MV-4-11 (cell line): Measurements from ENCODE around the gene SSTR3.
"Not testable (repeated sequence)": the region's sequence is repeated elsewhere in the genome, so short reads cannot be mapped to it uniquely, and the experiment has no call there.

Source experiments
- DNase-seq: peaks from one replicate; lab custom pipeline; 2025; lab: John Stamatoyannopoulos, UW

The SSTR3 gene

DNA sequence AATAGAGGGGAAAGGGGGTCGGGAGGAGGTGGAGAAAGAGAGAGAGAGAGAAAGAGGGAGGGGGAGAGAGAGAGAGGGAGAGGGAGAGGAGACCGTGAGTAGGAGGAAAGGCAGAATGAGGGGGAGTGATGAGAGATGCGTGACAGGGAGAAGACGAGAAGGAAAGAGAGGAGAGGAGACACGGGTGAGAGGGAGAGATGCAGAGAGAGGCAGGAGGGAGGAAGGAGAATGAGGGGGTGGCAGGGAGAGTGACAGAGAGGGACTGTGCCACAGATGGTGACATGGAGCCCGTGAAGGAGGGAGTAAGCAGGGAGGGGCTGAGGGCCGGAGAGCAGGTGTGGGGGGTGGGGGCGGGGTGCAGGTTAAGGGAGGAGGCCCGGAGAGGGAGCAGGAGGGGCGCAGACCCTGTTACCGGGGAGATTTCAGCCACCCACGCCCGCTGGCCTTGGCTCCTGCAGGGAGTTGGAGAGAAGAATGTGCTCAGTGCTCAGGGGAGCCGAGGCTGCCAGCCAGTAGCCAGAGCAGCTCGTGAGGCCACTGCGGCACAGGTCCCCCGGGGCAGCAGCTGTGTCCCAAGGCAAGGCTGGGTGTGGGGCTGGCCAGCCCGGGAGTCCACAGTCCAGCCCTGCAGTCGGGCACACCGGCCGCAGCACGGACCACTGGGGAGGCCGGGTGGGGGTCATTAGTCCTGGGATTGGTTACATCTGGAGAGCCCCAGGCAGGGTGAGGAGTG lies at the start of gene SSTR3:
SSTR3 (minus strand) TSS at position 304 of the 733 bp plus-strand sequence. CDS start 4,674 bp downstream, outside the sequence.
- no peak for DNase-seq

DNA sequence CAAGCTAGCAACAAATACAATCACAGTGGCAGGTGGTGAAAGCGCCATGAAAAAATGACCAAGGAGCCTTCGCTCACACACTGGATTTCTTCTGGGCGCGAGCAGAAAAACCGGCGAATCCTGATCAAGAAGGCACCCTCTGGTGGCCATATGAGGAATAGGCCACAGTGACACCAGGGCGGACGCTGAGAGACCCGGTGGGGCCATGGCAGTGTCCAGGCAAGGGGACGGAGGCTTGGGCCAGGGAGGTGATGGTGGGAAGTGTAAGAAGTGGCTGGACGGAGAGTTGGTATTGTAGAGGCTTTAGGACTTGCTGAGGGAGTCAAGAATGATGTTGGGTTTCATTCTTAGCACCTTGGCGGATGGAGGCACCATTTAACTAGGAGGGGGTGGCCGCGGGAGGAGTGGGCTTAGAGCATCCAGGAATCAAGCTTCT lies 48.6 kb upstream of the SSTR3 start:
- peak; percentile 44 for DNase-seq

DNA sequence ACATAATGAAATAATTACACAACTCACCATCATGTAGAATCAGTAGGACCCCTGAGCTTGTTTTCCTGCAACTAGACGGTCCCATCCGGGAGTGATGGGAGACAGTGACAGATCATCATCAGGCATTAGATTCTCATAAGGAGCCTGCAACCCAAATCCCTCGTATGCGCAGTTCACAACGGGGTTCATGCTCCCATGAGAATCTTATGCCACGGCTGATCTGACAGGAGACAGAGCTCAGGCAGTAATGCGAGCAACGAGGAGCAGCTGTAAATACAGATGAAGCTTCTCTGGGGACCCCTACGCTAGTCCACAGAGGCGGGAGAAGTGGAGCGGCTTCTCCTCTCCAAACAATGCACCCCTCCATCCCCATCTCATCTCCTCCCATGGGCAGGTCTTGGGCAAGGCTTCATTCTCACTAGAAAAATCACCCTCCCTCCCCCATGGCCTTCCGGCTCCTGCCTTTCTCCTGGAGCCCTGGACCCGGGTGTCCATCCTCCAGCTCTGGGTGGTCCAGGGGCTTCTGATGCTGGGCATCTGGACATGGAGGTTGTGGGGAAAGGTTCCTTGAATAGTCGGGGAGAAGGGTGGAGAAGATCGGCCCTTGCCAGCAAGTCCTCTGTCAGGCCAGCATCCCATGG lies 48.0 kb upstream of the SSTR3 start:
- DNase-seq = no peak

DNA sequence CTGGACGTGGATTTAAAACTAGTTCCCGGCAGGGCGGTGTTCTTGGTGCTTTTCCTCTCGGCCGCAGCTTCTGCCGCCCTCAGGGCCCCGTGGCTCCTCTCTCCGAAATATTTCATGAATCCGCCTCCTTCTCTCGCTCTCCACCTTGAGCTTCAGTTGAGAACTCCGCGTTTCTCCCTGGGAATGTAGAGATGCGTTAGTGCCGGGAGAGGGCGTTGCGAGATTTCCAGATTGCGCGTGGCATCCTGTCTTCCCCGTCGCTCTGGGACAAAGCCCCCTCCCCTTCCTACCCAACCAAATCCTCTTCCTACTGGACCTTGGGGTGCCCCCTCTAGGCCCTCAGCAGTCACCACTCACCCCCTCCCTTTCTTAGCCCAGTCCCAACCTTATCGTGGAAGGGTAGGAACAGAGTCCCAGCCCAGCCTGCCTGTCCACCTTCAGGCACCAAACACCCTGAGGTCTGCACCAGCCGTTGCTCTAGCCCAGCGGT lies 47.3 kb upstream of the SSTR3 start:
- peak; percentile 47 for DNase-seq

DNA sequence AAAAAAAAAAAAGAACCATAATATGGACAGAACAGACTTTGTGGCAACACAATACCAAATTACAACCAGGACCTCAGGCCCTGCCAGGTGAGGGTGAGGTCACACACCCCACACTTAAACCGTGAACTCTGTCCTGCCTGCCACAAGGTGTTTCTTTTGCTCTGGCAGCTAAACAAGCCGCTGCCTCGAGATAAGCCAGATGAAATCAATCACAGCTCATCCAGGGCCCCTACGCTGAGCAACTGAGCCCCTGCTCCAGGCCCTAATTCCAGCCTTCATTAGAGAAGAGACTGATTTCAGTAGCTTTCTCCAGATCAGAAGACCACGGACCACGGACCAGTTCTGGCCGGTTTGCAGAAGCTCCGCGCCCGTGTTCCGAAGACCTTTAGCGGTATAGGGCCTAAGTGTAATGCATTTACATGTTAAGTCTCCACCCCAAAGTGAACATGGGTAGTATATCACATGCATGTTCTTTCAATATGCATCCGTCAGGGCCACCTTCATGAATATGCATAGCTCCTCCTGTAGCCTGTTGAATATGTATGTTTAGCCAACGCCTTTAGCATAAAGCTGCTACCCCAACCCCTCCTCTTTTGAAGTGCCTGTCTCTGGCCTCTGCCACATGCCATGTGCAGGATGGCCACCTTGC lies 46.6 kb upstream of the SSTR3 start:
- no peak for DNase-seq

DNA sequence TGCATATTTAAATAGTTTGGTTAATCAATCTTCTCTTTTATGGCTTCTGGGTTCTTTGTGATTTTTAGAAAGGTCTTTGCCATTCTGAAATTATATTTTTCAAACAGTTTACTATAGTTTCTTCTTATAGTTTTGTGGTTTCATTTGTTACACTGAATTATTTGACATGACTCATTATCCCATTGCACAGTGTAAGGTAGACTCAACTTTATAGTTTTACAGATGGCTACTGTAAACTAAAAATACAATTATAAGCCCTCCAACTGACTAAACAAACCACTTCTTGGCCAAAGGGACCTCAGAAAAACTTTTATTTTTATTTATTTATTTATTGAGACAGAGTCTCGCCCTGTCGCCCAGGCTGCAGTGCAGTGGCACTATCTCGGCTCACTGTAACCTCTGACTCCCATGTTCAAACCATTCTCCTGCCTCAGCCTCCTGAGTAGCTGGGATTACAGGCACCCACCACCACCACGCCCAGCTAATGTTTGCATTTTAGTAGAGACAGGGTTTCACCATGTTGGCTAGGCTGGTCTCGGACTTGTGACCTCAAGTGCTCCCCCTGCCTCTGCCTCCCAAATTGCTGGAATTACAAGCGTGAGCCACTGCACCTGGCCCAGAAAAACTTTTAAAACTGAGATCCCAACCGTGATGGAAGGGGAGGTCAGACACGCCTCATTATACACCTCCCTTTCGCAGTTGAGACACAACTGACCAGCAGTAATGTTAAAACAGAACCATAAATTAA lies 45.9 kb upstream of the SSTR3 start:
- DNase-seq = no peak

DNA sequence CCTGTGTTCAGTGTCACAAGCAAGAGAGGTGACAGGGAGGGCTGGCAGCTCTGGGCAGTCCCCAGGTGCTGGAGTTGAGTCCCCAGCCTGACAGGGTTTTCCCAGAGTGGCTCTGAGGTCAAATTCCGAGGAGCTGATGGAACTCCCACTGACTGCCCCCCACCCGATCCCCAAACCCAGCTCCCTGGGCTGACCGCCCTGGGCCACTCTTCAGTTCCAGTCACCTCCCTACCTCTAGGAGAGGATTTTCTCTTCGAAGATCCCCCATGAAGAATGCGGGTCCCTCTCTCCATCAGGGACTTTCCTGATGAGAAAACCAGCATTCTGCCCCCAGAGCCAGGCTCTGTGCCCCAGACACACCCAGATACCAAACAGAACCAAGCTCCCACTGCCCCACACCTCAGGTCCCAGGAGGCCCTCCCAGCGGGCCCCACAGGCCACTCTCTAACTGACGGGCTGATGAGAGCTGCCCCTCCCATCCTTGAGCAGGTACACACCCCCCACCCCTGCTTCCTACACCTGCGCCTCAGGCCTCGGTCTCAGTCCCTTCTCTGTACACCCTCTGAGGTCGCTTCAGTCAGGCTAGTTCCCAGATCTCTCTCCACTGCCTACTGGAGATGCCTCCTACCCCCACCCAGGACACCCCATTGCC lies 43.9 kb upstream of the SSTR3 start:
- no peak for DNase-seq

DNA sequence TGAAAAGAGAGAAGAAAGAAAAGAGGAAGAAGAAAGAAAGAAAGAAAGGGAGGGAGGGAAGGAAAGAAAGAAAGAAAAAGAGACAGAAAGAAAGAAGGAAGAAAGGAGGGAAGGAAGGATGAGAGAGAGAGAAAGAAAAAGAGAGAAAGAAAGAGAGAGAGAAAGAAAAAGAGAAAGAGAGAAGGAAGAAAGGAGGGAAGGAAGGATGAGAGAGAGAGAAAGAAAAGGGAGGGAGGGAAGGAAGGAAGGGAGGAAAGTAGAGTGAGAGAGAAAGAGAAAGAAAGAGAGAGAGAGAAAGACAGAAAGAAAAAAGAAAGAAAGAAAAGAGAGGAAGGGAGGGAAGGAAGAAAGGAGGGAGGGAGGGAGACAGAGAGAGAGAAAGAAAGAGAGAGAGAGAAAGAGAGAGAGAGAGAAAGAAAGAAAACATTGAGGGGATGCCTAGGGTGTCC lies 43.3 kb upstream of the SSTR3 start:
- DNase-seq = no peak

DNA sequence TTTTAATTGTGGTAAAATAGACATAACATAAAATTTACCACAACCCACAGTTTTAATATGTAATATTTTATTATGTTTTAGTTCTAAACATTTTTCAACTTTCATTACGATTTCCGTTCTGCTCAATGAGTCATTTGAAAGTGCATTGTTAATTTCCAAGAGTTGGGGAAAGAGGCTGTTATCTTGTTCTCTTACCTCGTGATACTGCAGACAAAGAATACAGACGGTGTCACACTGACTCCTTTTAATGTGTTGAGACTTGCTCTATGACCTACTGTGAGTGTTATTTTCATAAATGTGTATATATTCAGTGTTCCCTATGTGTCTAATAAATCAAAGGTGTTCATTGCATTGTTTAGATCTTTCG lies 42.6 kb upstream of the SSTR3 start:
- DNase-seq = no peak

DNA sequence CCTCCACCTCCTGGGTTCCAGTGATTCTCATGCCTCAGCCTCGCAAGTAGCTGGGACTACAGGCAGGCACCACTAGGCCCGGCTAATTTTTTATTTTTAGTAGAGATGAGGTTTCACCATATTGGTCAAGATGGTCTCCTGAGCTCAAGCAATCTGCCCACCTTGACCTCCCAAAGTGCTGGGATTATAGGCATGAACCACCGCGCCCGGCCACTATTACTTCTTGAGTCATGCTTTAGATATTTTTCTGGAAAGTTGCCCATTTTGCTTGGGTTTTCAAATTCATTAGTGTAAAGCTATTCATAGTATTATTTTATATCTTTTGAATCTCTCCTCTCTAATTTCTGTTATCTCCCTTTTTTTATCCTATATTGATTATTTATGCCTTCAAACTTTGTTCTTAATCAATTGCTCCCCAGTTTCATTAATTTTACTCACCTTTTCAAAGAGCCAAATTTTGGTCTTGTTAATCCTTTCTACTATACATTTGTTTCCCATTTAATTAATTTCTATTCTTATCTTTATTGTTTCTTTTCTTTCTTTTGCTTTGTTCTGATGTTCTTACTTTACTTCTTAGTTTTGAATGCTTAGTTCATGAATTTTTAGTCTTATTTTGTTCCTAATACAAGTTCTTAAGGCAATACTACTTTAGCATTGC lies 42.1 kb upstream of the SSTR3 start:
- DNase-seq = no peak

DNA sequence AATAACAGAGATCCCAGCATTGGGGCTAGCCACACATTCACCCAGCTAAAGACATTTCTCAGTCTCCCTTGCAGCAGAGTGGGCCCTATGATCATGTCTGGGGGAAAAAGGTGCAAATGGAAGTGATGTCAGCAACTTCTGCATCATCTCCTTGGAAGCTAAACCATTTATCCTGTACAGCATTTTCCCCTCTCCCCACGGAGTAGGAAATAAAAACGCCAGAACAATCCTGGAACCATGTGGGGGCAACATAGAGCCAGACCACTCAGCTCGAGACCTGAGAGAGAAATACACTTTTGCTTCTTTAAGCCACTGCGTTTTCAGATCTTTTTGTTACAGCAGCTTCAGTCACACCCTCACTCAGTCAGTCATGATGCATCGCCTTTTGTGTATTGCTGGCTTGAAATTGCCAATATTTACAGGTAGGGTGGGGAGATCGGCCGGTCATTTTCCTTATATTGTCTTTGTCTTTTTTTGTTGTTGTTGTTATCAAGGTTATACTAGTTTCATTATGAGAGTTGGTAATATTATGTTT lies 40.9 kb upstream of the SSTR3 start:
- no peak for DNase-seq

DNA sequence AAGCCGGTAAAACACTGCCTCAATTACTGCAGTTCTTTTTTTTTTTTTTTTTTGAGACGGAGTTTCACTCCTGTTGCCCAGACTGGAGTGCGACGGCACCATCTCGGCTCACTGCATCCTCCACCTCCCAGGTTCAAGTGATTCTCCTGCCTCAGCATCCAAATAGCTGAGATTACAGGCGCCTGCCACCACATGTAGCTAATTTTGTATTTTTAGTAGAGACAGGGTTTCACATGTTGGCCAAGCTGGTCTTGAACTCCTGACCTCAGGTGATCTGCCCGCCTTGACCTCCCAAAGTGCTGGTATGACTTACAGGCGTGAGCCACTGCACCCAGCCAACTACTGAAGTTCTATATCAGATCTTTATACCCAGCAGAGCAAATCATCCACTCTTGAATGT lies 39.6 kb upstream of the SSTR3 start:
- DNase-seq = not testable (repeated sequence)

DNA sequence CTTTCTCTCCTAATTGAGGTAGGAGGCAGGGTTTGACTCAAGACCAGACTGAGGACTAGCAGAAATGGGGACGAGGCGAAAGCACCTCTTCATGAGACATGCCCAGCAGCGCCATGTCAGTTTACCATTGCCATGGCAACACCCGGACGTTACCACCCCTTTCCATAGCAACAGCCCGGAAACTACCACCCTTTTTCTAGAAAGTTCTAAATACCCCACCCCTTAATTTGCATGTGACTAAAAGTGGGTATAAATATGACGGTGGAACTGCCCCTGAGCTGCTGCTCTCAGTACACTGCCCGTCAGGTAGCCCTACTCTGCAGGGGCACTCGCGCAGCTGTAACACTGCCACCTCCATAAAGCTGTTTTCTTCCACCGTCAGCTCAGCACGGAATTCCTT lies 37.7 kb upstream of the SSTR3 start:
- DNase-seq = no peak

DNA sequence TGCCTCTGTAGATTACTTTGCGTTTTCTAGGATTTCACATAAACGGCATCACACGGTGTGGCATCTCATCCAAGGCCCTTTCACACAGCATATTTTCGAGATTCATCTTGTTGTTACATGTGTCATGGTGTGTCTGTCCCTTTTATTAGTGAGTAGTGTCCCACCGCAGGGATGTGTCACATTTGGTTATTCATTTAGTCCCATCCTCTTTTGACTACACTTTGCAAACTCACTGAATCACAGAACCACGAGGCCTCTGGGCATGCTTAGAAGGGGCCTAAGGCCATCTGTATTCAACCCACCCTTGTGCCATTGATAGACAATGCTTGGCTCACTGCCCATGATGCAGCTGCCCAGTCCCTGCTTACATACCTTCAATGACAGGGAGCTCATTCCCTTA lies 36.0 kb upstream of the SSTR3 start:
- DNase-seq = no peak

DNA sequence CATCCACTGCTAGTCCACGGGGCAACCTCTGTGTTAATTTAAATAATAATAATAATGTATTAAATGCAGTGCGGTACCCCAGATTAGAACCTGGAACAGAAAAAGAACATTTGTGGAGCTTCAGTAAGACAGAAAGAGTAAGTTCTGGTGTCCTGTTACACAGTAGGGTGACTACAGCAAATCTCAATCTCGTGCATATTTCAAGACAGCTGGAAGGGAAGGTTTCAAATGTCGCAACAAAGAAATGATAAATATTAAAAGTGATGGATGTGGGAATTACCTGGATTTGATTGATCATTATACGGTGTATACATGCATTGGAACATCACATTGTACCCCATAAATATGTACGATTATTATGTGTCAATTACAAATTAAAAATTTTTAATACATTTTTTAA lies 33.5 kb upstream of the SSTR3 start:
- DNase-seq = no peak

DNA sequence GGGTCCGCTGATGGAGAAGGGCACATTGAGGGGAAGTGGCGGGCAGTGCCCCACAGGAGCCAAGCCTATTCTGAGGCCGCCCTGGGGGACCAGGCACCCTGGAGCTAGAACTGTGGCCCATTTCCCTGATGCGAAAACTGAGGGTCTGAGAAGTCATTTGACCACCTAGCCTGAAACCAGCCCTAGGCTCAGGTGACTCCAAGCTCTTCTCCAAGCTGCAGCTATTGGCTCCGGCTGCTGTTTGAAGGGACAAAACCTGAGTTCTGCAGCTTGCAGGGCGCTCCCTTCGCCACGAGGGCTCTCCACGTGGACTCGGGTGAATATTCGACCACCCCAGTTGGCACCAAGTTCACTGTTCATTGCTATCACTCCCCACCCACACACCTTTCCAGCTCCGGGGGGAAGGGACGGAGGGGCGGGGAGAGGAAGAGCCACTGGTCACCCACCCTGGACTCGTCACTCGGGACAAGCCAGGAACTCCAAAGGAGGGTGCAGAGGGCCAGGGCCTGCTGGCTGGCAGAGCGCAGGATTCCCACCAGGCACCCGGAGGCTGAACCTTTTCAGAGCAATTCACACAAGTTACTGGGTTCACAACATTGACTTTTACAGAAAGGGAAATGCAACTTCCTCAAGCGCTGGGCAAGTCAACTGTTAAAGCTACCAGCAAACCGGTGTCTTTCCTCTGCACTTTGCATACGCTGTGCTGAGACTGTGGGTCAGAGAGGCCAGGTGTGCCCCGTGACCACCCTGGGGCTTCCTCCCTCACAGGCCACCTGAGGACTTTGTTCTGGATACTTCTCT lies 32.8 kb upstream of the SSTR3 start:
- DNase-seq = peak; percentile 76

DNA sequence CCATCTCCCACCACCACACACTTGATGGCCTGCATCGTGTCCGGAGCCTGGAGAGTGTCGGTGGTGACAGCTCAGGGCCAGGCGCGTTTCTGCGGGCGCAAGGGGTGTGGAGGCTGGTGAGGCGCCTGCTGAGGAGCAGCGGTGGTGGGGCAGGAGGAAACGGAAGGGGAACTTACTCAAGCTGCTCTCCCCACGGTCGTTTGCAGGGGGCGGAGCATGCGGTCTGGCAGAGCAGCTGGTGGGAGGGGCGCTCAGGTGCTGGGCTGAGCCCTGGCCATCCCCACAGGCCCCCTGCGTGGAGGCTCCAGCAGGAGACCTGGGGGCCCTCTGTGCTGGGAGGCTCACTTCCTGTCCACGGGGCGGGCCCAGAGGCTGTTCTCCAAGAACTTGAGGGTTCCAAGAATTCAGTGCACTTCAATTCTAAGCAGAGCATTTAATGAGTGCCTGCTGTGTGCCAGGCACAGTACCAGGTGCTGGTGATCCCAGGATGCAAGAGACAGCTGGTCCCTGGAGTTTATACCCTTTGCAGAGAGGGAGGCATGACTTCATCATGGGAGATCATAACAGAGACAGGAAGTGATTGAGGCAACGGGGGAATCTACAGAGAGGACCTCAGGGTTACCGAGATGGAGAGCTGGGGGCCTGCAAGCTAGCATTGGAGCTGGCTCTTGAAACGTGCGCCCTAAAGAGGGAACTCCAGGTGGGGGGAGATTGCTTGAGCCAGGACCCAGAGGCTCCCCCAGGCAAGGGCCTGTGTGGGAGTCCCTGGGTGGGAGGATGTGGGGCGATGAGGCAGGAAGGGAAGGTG lies 32.0 kb upstream of the SSTR3 start, which contains the start of gene RAC2:
RAC2 (minus strand) TSS at position 156 of the 808 bp plus-strand sequence; CDS start at position 35, 121 bp downstream.
- DNase-seq = peak; percentile 95

DNA sequence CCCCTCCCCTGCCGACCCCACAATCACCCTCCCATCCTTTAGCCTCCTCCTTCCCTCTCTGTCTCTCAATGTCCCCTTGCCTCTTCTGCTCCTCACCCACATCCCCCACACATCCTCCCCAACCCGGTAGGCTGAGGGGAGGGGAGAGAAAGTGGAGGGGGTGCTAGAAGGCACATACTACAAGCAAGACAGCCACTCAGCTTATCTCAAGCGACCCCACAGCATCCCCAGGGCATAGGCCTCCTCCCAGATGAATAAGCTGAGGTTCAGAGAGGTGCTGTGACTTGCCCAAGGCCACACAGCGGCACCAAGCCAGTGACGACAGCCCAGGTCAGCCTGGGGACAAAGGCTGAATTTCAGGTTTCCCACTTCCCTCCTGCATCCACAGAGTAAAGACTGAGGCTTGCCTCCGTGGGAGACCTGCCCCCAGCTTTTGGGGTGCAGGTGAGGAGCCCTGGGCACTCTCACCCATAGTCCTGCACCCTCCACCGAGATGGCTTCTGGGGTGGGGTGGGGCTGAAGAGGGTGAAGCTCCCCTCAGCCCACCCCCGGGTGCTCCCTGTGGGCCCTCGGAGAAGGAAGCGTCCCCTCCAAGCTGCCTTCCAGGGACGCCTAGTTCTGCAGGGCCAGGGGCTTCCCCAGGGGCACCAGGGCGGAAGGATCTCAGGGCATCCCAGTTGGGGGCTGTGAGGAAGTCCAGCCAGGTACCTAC lies 31.3 kb upstream of the SSTR3 start:
- DNase-seq = peak; percentile 30
